ENCODE measurements around the gene EGFR.

GRCh38 chr7:55046582-55047342 lies 27.9 kb downstream of the EGFR start:
- TF ChIP-seq, protein P1, sequence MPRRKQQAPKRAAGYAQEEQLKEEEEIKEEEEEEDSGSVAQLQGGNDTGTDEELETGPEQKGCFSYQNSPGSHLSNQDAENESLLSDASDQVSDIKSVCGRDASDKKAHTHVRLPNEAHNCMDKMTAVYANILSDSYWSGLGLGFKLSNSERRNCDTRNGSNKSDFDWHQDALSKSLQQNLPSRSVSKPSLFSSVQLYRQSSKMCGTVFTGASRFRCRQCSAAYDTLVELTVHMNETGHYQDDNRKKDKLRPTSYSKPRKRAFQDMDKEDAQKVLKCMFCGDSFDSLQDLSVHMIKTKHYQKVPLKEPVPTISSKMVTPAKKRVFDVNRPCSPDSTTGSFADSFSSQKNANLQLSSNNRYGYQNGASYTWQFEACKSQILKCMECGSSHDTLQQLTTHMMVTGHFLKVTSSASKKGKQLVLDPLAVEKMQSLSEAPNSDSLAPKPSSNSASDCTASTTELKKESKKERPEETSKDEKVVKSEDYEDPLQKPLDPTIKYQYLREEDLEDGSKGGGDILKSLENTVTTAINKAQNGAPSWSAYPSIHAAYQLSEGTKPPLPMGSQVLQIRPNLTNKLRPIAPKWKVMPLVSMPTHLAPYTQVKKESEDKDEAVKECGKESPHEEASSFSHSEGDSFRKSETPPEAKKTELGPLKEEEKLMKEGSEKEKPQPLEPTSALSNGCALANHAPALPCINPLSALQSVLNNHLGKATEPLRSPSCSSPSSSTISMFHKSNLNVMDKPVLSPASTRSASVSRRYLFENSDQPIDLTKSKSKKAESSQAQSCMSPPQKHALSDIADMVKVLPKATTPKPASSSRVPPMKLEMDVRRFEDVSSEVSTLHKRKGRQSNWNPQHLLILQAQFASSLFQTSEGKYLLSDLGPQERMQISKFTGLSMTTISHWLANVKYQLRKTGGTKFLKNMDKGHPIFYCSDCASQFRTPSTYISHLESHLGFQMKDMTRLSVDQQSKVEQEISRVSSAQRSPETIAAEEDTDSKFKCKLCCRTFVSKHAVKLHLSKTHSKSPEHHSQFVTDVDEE (CRISPR knock-in tag; IDR thresholded peaks at IDR 0.05): no peak
- TF ChIP-seq ZFP30 (CRISPR knock-in tag; IDR thresholded peaks at IDR 0.05) (no peak), TCF4 (CRISPR knock-in tag; IDR thresholded peaks at IDR 0.05; ENCODE audit: borderline replicate concordance) (no peak), ZNF565 (CRISPR knock-in tag; conservative IDR thresholded peaks at IDR 0.05; ENCODE audit: low read depth) (no peak), BACH2 (CRISPR knock-in tag; IDR thresholded peaks at IDR 0.05; ENCODE audit: borderline replicate concordance) (no peak), RARB (CRISPR knock-in tag; IDR thresholded peaks at IDR 0.05) (no peak), ISL1 (CRISPR knock-in tag; IDR thresholded peaks at IDR 0.05) (no peak), ZC3H10 (CRISPR knock-in tag; IDR thresholded peaks at IDR 0.05) (no peak), ZNF70 (CRISPR knock-in tag; IDR thresholded peaks at IDR 0.05) (no peak)

Measured in SK-N-SH treated with all-trans-retinoic acid at 6 μM for 48 hours (cell line).